GM21381 (cell line): ENCODE measurements around the gene FLRT2.

Source experiments
- ATAC-seq: cut with Tn5 transposase; IDR thresholded peaks from one replicate; pipeline ENCODE4 v1.9.1; 2021; ENCODE audit warnings: mild to moderate bottlenecking, moderate library complexity; ENCODE audit not compliant: unreplicated experiment

FLRT2 gene, protein sequence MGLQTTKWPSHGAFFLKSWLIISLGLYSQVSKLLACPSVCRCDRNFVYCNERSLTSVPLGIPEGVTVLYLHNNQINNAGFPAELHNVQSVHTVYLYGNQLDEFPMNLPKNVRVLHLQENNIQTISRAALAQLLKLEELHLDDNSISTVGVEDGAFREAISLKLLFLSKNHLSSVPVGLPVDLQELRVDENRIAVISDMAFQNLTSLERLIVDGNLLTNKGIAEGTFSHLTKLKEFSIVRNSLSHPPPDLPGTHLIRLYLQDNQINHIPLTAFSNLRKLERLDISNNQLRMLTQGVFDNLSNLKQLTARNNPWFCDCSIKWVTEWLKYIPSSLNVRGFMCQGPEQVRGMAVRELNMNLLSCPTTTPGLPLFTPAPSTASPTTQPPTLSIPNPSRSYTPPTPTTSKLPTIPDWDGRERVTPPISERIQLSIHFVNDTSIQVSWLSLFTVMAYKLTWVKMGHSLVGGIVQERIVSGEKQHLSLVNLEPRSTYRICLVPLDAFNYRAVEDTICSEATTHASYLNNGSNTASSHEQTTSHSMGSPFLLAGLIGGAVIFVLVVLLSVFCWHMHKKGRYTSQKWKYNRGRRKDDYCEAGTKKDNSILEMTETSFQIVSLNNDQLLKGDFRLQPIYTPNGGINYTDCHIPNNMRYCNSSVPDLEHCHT

DNA sequence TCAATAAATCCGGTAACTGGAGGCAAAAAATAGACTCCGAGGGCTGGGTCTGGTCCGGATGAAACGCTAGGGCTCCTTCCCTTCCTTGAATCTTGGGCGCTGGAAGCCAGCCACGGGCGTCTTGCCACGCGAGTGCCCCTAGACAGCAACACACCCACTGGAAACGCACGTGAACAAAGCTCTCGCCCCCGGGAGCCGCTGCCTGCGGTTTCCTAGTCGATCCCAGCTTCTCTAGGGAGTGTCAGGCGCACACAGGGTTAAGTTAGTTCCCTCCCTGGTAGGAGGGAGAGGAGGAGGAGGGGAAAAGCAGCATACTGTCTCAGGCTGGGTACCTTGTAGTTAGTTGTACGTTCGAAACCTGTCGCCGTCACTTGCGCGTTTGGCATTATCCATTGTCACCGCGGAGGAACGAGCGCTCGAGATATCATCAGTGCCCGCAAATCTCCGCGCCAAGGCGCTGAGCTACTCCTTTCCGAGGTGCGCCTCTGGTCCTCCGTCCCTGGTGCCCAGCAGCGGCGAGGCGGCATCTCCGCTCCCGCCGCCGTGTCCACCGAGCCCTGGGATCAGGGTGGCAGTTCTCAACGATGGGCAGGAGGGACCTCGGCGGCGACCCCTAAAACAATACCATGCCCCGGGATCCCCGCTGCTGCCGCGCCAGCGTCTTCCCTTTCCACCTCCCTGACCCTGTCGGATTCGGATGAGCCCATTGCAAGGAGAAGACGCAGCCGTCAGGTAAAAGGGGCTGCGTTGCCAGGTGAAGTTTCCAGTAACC, at the start of gene FLRT2:
Gene FLRT2 (plus strand): TSS at position 342 of the 772 bp plus-strand sequence. CDS start 91,371 bp downstream, outside the sequence.
- ATAC-seq, result no peak

DNA sequence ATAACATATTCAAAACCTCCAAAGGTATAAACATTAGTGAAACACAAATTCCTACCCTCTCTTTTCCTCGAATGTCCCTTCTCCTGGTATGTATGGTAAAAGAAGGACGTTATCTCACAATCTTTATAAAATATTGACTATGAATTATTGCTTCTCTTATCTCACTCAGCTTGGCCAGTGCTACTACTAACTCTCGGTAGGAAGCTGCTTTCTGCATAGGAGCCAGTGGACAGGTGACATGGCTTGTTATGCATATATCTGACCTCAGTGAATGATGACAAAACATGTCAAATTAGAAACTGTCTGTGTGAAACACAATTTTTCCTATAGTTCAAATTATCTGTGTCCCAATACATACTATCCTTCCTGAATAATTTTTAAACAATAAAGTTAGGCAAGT, 48.5 kb upstream of the FLRT2 start:
- ATAC-seq, result no peak

DNA sequence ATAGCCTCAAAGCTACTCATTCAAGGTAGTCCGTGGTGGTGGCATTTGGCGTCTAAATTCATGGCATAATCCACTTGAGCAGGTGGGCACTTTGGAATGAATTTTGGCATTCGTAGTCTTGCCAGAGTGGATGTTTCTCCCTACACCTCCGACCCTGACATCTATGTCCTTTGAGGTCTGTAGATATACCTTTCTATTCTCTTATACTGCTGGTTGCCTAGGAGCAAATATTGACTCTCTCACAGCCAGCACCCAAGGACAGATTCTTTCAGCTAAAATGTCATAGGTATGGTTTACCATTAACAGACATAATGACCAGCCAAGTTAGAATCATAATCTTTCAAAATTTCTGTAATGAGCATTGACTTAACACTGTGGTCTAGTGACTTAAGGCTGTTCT, 47.4 kb upstream of the FLRT2 start:
- no peak for ATAC-seq

DNA sequence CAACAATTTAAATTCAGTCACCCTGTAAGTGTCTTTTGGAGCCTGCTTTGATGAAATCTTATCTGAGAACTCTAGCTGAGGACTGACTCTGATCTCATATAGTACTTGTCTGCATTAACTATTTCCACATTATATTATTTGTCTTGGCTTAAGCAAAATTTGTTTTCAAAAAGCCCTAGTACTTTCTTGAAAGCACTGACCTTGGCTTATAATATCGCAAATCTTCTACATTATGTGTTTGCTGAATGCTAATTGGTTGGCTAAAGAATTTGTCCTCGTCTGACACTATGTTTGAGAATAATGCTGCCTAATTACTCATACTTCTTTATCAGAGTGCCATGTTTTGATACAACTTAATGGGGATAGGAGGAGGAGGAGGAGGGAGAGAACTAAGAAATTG, 46.9 kb upstream of the FLRT2 start:
- no peak for ATAC-seq

DNA sequence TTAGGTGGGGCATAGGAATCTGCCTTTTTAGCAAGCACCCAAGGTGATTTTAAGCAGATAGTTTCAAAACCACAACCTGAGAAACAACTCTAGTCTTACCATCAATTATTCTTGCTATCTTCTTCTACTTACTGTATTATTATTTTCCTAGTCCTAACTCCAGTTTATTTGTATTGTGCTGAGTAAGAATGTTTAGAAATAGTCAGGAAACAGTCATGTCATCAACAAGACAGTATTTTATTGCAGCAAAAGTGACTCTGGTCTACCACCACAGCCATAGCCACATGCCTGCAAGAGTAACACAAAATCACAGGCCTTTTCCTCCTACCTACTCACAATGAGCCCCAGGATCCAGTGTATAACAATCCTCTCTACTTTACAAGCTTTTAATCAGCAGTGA, 46.3 kb upstream of the FLRT2 start:
- no peak for ATAC-seq

DNA sequence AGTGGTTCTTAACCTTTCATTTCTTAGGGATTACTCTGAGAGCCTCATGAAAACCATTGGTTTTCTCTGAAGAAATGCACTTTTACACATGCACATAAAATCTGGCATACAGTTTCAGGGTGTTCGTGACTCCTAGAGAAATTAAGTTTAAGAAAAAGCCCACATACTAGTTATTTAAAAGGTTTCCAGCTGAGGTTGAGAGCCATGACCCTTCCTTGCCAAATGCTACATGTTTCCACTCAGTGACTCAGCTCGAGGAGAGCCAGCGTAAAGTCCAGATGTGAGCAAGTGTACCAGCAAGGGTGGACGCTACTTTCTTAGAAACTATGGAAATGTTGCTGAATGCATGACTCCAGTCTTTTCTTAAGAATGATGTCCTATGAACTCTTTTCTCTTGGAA, 42.7 kb upstream of the FLRT2 start:
- ATAC-seq, result no peak

DNA sequence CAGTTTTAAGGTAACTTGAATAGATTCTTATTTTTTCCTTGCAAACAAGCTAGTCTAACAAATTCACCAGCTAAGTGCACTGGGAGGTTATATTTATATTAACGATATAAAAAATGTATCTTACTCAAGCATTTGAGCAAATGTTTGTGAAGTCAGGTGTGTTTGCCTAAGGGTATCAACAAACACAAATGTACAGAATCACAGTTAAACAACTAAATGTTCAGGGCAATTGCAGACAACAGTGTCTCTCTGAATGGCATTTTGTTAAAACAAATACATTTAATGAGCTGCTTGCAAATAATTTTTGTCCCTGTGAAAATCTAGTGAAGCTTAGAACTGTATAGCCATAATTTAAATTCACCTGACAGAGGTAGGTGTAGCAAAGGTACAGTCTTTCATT, 28.2 kb upstream of the FLRT2 start:
- no peak for ATAC-seq

DNA sequence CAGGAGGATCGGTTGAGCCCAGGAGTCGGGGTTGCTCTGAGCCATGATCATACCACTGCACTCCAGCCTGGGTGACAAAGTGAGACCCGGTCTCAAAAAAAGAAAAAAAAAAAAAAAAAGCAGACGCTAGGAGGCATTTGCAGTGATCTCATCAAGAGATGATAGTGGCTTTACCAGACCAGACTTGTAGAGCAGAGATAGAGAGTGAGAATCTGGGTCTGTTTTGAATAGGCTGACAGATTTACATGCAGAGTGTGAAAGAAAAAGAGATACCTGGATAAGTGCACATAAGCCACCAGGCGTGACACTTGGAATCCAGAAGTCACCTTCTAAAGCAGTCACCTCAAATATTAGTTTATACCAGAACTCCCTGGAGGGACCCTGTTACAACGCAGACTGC, 21.1 kb upstream of the FLRT2 start:
- no peak for ATAC-seq

DNA sequence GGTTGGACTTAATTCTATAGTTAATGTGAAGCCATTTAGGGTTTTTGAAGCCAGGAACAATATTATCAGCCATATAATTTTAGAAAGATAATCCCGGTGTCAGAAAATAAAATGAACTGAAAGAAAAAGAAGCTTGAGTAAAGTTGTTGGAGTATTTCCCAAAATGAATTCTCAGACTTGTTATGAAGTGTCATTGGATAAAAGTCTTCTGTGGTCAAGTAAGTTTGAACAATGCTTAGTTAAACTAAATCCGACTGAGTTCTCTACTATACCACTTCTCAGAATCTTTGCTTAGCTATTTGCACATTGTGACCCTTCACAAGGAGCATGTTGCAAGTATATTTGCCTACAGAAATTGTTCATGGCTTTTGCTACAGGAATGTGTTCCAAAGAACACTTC, 17.5 kb upstream of the FLRT2 start:
- no peak for ATAC-seq

DNA sequence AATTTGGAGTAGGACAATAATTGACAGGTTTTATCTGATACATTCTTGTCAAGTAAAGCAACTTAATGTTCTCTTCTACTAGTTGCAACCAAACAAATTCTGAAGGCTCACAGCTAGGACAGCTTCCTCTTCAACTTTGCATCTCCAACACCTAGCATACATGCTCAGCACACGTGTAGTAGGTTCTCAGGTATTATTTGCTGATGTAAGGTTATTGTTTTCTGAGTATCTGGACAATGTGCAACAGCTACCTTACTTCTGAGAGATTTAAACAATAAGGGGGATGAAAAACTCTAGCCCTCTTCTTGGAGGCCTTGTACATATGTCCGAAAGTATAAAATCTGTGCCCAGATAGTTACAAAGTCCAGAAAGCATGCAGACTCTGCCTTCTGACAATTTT, 15.5 kb upstream of the FLRT2 start:
- ATAC-seq, result no peak

DNA sequence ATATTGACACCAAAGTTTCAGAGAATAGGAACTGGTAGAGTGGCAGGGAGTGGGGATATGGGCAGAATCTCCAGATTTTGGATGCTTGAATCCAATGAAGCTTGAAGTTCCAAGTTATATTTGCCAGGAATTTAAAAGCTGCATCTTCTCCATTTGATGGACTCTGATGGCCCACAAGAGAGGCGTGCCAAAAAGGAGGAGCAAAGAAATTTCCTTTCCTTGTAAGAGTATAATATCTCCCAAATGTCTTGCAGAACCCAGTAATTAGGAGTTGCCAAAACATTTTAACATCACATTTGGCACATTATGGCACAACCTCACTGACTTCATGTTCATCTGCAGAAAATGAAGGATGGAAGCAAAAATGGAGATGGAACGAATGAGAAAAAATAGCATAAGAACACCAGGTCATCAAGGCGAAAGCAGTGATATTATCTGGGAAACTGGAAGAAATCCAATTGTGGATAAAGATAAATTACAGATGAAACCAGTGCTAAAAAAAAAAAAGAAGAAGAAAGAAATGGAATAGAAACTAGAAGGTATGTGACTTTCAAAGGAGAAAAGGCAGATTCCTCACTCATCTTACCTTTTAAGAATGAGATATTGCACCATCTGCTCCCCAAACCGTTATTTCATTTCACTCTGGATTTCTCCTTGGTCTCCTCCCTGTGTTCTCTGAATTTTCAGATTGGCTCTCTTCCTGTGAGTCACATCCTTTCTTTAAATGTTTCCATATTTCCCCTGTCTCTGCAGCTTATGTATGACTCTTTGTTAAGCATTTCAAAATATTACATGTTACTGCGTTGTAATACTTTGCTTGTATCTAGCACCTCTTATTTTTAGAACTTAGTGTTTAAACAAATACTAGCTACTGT, 13.5 kb upstream of the FLRT2 start:
- ATAC-seq, result no peak

DNA sequence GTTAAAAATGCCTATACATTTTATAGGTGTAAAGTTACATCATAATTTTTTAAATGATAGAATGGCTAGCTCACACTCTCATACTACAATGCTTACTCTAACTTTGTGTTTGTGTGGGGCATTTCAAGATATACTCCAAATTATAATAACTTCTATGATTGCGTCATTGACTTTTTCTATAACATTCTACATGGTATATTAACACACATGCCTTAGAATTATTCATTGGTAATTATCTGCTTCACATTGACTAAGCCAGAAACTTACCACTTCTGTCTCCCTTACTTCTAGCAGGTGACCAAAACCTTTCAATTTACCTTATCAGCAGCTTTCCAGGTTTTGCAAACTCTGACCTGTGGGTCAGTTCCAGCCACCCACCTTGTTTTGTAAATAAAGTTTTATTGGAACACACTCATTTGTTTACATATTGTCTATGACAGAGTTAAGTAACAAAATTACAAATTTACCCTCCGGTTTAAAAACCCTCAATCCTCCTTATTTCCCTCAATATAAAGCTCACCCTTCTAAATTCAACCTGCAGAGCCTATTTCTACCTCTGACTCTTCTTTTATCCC, 12.7 kb upstream of the FLRT2 start:
- no peak for ATAC-seq

DNA sequence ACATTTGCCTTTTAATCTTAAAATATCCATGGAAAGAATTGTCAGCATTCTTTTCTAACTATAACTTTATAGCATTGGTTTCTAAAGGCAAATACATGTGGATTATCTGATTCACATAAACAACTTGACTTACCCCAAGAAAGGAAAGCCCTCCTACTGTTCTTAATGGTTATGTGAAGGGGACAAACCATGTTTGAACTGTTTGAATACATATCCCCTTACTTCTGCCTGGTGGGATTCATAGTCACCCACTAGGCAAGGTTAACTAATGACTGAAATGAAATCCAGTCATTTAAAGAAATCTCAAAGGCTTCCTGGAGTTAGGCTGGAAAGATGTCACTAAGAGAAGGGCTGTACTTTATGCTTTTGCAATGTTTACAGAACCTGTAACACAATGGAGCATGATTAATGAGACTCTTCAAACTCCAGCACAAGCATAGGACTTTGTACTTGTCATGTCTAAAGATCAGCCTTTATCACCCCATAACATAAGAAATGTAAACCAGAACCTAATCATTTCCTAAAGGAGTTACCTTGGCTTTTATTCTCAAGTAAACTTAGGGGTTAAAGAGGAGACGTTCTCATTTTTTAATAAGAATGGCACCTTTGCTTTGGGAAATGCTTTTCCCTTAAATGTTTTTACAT, 10.2 kb upstream of the FLRT2 start:
- no peak for ATAC-seq

DNA sequence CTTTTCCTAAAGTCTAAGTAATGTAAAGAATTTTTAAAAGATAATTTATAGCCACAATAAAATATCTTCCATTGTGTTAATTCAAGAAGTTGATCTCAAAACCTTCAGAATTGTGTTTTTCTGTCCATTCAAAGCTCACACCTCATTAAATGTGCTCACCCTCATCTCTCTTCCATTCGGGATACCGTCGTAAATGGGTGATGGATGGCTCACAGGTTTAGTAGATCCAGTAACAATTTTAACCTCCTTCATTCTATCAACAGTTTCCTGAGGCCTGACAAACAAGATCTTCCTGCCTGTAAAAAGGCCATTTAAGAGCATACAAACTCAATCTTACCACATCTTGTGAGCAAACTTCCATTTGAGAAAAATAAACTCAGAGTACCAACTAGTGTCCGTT, 9.4 kb upstream of the FLRT2 start:
- no peak for ATAC-seq

DNA sequence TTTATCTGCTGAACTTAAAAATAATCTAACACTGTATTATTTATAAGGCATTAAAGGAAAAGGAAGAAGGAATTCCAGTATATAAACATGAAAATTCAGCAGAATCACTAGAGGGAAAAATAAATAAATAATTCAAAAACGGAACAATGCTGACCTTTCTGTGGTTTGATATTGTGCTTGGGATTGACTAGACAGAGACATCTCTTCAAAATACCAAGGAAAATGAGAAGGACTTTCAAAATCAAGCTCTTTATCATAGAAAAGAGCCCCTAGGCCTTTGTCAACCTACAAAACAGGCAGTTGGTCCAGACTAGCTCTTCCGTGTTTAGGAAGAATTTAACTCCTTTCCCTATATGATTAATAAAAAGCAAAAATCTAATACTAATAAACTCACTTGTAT, 6.3 kb upstream of the FLRT2 start:
- no peak for ATAC-seq

DNA sequence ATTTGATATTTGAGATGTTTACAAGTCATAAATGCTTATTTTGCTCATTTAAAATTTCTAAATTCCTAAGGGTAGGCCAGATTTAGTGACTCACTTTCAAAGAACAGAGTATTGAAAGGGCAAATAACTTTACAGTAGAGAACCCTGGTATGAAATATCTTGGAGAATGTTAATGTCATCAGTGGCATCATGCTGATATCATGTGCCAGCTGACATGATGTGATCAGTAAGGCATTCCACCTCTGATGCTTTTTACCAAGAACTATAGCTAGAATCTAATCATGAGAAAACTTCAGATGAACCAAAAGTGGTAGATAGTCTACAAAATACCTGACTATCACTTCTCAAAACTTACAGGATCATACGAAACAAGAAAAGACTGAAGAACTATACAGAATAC, 2.9 kb upstream of the FLRT2 start:
- ATAC-seq, result no peak

DNA sequence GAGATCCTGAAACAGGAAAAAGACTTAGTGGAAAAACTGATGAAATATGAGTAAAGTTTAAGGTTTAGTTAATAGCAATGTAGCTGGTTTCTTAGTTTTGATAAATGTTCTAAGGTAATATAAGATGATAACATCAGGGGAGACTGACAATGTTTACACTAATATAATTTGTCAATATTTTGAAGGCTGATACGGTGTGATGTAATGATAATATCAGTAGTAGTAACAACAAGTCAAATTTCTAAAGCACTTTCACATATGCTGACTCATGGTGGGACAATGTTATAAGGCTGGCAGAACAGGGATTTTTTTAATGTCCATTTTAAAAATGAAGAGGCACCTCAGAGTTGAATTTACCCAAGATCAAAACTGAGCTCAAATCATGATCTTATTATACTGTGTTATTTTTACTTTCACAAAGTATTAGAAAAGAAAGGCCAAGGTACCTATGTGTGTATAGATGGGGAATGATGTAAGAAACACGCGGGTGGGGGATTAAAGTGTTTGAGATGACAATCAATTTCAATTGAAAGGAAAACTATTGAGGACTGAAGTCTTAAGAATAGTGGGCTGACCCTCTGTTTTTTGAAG, 2.4 kb upstream of the FLRT2 start:
- ATAC-seq, result no peak

DNA sequence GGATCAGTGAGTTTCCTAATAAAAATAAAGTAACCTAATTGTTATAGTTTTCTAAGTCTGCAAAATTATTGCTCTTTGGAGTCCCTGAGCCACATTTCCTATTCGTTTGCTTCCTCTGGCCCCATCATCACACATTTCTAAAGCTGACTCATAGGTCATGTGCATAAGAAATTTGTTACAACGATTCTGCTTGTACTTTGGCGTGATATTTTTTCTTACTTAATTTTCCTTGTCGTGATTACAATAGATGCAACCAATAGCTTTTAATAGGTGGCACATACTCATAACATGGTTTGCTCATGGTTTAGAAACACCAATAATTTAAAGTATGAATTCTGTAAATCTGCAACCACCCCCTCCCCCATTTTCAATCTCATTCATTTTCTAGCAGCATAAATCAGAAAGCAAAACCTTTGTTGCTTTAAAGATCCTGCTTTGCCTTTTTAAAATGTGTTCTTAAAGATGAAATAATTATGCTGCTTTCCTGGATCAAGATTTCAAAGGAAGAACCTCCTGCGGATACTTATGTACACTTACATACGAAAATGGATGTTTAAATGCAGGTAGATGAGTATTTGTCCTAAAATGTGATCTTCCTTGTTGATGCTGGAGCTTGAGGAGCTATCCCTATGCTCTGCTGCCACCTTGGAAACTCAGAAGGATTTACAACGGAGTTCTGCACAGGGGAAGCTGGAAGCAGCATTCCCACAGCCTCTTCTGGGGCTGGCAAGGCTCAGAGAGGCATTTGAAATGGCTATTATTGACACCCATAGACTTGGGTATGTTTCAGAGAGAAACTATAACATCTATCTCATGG, 1.7 kb upstream of the FLRT2 start:
- no peak for ATAC-seq
